Brain microvascular endothelial cell (primary cell): ENCODE measurements around the gene ARMC8.

Source experiments
- DNase-seq: peaks from one replicate; pipeline ENCODE4 v3.0.0-alpha.2; 2020
- H3K27ac ChIP-seq: fragments of 250-450 bp; sonication (Bioruptor Pico); 2 replicates; pipeline ENCODE4 v1.5.1; 2020; ENCODE audit warnings: mild to moderate bottlenecking, moderate library complexity
- H3K27me3 ChIP-seq: fragments of 250-450 bp; sonication (Bioruptor Pico); replicated peaks from 2 replicates; pipeline ENCODE4 v1.5.1; 2020; ENCODE audit warnings: mild to moderate bottlenecking
- H3K36me3 ChIP-seq: fragments of 250-450 bp; sonication (Bioruptor Pico); replicated peaks from 2 replicates; pipeline ENCODE4 v1.5.1; 2020; ENCODE audit warnings: mild to moderate bottlenecking
- H3K4me3 ChIP-seq: 2 replicates; pipeline ENCODE4 v1.5.1; 2011; ENCODE audit warnings: low read depth, mild to moderate bottlenecking, control low read depth, low read length, moderate library complexity
- in situ Hi-C: cut with HindIII; loops from 2 replicates; pipeline ENCODE4 v1.10.0; 2017; ENCODE audit warnings: low sequenced_read_pairs, low pct_ligation_motif_present
- TF ChIP-seq, protein P1 (sequence below): IDR thresholded peaks from 2 replicates; pipeline ENCODE4 v1.5.1; 2011; ENCODE audit warnings: low read depth, mild to moderate bottlenecking, moderate library complexity, low read length, control low read depth, inconsistent platforms; ENCODE audit errors: missing control alignments

The ARMC8 gene

GRCh38 chr3:138327831-138328230, 140.7 kb downstream of the ARMC8 start:
- in situ Hi-C loops = no loop called here
- H3K4me3 ChIP-seq = no peak overlapping the region
- H3K27me3 ChIP-seq = no peaks in the 10 kb centered on the region
- no peaks in the 10 kb centered on the region for H3K36me3 ChIP-seq
- TF ChIP-seq, protein P1, sequence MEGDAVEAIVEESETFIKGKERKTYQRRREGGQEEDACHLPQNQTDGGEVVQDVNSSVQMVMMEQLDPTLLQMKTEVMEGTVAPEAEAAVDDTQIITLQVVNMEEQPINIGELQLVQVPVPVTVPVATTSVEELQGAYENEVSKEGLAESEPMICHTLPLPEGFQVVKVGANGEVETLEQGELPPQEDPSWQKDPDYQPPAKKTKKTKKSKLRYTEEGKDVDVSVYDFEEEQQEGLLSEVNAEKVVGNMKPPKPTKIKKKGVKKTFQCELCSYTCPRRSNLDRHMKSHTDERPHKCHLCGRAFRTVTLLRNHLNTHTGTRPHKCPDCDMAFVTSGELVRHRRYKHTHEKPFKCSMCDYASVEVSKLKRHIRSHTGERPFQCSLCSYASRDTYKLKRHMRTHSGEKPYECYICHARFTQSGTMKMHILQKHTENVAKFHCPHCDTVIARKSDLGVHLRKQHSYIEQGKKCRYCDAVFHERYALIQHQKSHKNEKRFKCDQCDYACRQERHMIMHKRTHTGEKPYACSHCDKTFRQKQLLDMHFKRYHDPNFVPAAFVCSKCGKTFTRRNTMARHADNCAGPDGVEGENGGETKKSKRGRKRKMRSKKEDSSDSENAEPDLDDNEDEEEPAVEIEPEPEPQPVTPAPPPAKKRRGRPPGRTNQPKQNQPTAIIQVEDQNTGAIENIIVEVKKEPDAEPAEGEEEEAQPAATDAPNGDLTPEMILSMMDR = no peak
- DNase-seq = no peak
- H3K27ac ChIP-seq = no peak overlapping the region

GRCh38 chr3:138328341-138328740, 141.2 kb downstream of the ARMC8 start:
- no peak for DNase-seq
- TF ChIP-seq, protein P1 = peak; percentile 38
- Histone ChIP-seq H3K4me3 (no peak overlapping the region), H3K27ac (no peak overlapping the region), H3K27me3 (no peaks in the 10 kb centered on the region), H3K36me3 (no peaks in the 10 kb centered on the region)
- in situ Hi-C loops = no loop called here

DNA sequence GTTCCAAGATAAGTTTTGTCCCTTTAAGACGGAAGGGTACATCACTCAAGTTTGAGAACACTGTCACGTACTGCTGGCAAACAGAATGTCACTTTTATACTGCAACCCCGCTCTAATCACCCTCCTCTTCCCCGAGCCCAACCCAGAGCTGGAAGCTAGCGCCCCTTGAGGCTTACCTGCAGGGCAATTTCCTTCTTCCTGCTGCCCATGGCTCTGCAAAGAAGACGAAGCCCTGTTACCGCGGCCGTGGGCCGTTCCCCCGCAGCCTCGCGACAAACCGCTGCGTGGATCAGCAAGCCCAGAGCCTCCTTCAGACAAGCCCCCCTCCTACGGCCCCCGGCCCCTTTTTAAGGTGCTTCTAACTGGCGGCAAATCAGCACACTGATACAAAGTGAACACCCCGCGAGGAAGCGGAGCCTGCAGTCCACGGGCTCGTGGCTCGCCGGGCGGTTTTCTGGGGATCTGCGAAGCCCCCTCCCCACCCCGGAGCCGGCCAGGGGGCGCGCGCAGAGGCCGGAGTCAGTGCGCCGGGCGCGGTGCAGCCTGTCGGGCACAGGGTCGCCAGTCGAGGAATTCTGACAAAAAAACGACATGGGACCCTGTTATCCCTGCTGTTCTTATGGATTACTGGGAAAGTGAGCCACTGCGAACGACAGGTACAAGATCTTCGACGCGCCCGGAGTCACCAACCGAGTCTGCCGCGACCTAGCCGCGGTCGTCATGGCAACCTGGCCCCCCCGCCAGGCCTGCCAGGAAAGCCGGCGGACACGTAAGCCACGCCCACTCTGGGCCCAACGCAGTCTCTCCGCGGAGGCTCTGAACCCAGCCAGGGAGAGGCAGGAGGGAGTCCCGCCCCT, 142.3 kb downstream of the ARMC8 start, which contains the start of gene NME9:
Gene NME9 (minus strand): TSS at position 725 of the 857 bp plus-strand sequence. CDS start 516 bp downstream, at position 209.
- Histone ChIP-seq H3K27ac (no peak within 1 kb of the TSS), H3K4me3 (peak within 1 kb of the TSS; percentile 62), H3K27me3 (peaks cover under 1% of the 10 kb centered on the region), H3K36me3 (no peaks in the 10 kb centered on the region)
- TF ChIP-seq, protein P1 = peak; percentile 85
- peak; percentile 83 for DNase-seq
- in situ Hi-C loops = no loop called here

GRCh38 chr3:138329984-138330293, 142.8 kb downstream of the ARMC8 start:
- TF ChIP-seq, protein P1 = no peak
- H3K27me3 ChIP-seq = peaks cover 3% of the 10 kb centered on the region
- H3K4me3 ChIP-seq = peak overlapping the region; percentile 62
- no peaks in the 10 kb centered on the region for H3K36me3 ChIP-seq
- in situ Hi-C loops = no loop called here
- DNase-seq = no peak
- no peak overlapping the region for H3K27ac ChIP-seq

DNA sequence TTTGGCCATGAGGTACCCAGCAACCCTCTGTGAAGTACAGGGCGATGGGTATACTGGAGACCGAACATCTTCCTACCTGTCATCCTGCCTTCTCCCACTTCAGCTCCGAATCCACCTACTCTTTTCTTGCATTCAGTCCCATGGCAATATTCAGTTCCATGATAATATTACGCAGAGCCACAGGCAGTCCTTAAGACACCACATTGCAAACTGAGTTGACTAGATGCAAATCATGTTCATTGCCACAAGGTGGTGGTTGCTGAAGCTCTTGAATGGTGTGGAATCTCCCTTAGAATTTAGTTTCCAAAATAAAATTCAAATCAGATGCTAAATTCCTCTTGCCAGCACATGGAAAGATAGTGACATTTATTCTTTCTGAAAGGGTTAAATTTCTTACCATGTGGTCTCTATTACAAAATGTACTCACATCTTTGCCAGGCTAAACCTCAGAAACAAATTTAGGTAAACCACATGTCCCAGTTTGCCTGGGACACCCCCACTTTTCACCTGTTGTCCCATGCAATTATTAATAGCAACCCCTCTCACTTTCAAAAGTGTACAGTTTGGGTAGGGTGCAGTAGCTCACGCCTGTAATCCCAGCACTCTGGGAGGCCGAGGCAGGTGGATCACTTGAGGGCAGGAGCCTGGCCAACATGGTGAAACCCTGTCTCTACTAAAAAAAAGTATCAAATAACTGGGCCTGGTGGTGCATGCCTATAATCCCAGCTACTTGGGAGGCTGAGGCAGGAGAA, 144.2 kb downstream of the ARMC8 start:
- TF ChIP-seq, protein P1 = peak; percentile 55
- no peak overlapping the region for H3K27ac ChIP-seq
- H3K27me3 ChIP-seq = peaks cover 3% of the 10 kb centered on the region
- no peaks in the 10 kb centered on the region for H3K36me3 ChIP-seq
- DNase-seq = peak; percentile 9
- H3K4me3 ChIP-seq = no peak overlapping the region
- in situ Hi-C loops = no loop called here
